Left ventricle myocardium inferior (tissue), 1 donor: ENCODE measurements around the gene RERG. TPM values are rescaled to one million over a fixed set of nuclear protein-coding genes. Genes with fewer than 3 reads are reported as not detected.
"Not testable (repeated sequence)": the region's sequence is repeated elsewhere in the genome, so short reads cannot be mapped to it uniquely, and the experiment has no call there.

Experiments used
- DNase-seq: peaks from one replicate; pipeline ENCODE4 v3.0.0-alpha.2; 2020
- H3K27ac ChIP-seq: fragments of 200-600 bp; replicated peaks from 2 replicates; pipeline ENCODE4 v1.8.0; 2021
- H3K27me3 ChIP-seq: fragments of 200-600 bp; 2 replicates; pipeline ENCODE4 v1.8.0; 2021; ENCODE audit warnings: low read depth
- H3K36me3 ChIP-seq: fragments of 200-600 bp; 2 replicates; pipeline ENCODE4 v1.8.0; 2021
- H3K4me1 ChIP-seq: fragments of 200-600 bp; 2 replicates; pipeline ENCODE4 v1.8.0; 2021
- H3K4me3 ChIP-seq: fragments of 200-600 bp; 2 replicates; pipeline ENCODE4 v1.8.0; 2021; ENCODE audit warnings: mild to moderate bottlenecking, moderate library complexity
- H3K9me3 ChIP-seq: fragments of 200-600 bp; replicated peaks from 2 replicates; pipeline ENCODE4 v1.8.0; 2021
- intact Hi-C: fragments of 100-400 bp; cut with micrococcal nuclease; formaldehyde crosslinking; loops from one replicate; pipeline ENCODE4 v1.11.0; 2022
- total RNA-seq: library from RNA; stranded (reverse); fragmentation: NEBNext Ultra II Directional; extraction: Animal tissue kit (Norgen Biotek cat#: 25700); gene quantifications from one replicate; pipeline ENCODE4 v1.2.1, GENCODE V29; 2021
- TF ChIP-seq, protein P1 (sequence below): fragments of 200-600 bp; IDR thresholded peaks from 2 replicates; pipeline ENCODE4 v1.8.0; 2021; ENCODE audit warnings: antibody characterized with exemption, mild to moderate bottlenecking, borderline replicate concordance
- donor health status: DM: no; HTN: yes; CAD: no; lungs with severe emphysema.

The RERG gene
- total RNA-seq, 1 donor from 2014 or later = 4.5 TPM

DNA sequence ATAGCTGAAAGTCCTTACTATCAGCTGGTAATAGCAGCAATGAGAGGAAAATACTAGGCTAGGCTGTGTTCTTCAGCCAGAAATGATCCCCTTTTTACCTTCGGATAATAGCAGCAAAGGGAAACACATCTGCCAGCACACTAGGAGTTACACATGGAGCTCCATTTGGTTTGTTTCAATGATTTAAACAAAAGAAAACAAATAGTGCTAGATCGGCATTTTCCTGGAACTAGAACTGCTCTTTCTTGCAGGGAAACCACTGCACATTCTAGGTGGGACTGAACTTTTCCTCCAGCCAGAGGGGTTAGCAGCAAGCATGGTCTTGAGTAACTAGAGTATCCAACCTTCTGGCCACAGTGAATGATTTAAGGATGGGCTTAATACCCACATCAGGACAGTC is 130.8 kb downstream of the RERG start:
- Histone ChIP-seq H3K9me3 (no peaks in the 10 kb centered on the region), H3K36me3 (no peaks in the 10 kb centered on the region), H3K27ac (no peak overlapping the region), H3K4me1 (no peaks in the 10 kb centered on the region), H3K27me3 (no peaks in the 10 kb centered on the region), H3K4me3 (no peak overlapping the region)
- no peak for DNase-seq
- TF ChIP-seq, protein P1, sequence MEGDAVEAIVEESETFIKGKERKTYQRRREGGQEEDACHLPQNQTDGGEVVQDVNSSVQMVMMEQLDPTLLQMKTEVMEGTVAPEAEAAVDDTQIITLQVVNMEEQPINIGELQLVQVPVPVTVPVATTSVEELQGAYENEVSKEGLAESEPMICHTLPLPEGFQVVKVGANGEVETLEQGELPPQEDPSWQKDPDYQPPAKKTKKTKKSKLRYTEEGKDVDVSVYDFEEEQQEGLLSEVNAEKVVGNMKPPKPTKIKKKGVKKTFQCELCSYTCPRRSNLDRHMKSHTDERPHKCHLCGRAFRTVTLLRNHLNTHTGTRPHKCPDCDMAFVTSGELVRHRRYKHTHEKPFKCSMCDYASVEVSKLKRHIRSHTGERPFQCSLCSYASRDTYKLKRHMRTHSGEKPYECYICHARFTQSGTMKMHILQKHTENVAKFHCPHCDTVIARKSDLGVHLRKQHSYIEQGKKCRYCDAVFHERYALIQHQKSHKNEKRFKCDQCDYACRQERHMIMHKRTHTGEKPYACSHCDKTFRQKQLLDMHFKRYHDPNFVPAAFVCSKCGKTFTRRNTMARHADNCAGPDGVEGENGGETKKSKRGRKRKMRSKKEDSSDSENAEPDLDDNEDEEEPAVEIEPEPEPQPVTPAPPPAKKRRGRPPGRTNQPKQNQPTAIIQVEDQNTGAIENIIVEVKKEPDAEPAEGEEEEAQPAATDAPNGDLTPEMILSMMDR = no peak
- intact Hi-C loops = no loop called here

- Histone ChIP-seq H3K36me3 (no peaks in the 10 kb centered on the region), H3K9me3 (no peaks in the 10 kb centered on the region), H3K27ac (no peak overlapping the region), H3K4me3 (no peak overlapping the region), H3K27me3 (no peaks in the 10 kb centered on the region), H3K4me1 (no peaks in the 10 kb centered on the region)
- DNase-seq = no peak
- intact Hi-C loops = no loop called here
- TF ChIP-seq, protein P1 = no peak
Observed at GRCh38 chr12:15088105-15088504, 133.1 kb downstream of the RERG start.

GRCh38 chr12:15077751-15078150 is 143.5 kb downstream of the RERG start:
- H3K4me1 ChIP-seq, H3K4me3 ChIP-seq, DNase-seq, H3K9me3 ChIP-seq, intact Hi-C loops, H3K27ac ChIP-seq, H3K36me3 ChIP-seq, H3K27me3 ChIP-seq: not testable (repeated sequence)

GRCh38 chr12:15074351-15074750 is 146.9 kb downstream of the RERG start:
- no peaks in the 10 kb centered on the region for H3K27me3 ChIP-seq
- no peak overlapping the region for H3K27ac ChIP-seq
- H3K9me3 ChIP-seq = peaks cover 8% of the 10 kb centered on the region
- no peak for DNase-seq
- no peak overlapping the region for H3K4me3 ChIP-seq
- intact Hi-C loops = no loop called here
- no peaks in the 10 kb centered on the region for H3K36me3 ChIP-seq
- TF ChIP-seq, protein P1 = no peak
- no peaks in the 10 kb centered on the region for H3K4me1 ChIP-seq

DNA sequence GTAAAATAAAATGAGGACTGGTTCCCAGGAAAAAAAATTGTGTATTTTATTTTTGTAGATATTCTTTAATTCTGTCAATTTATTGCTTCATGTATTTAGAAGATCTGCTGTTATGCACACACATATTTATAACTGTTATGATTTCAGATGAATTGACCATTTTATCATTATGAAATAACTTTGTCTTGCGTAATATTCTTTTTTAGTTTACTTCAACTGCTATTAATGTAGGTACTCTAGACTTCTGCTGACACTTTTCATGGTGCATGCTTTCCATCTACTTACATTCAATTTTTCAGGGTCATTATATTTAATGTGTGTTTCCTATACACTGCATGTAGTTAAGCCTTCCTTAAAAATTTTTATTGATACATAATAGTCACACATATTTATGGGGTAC is 162.1 kb downstream of the RERG start:
- H3K9me3 ChIP-seq = peaks cover 3% of the 10 kb centered on the region
- H3K4me3 ChIP-seq = no peak overlapping the region
- H3K27me3 ChIP-seq = no peaks in the 10 kb centered on the region
- TF ChIP-seq, protein P1 = no peak
- H3K4me1 ChIP-seq = no peaks in the 10 kb centered on the region
- H3K27ac ChIP-seq = no peak overlapping the region
- DNase-seq = no peak
- no peaks in the 10 kb centered on the region for H3K36me3 ChIP-seq
- intact Hi-C loops = no loop called here

Other genes starting within 250 kb of the RERG start
- gene PDE6H, start 248.4 kb downstream of the RERG start, total RNA-seq = not detected
- 0.82 TPM for gene PTPRO, start 101.1 kb upstream of the RERG start, total RNA-seq